Astrocyte (in vitro differentiated cells and primary cell): ENCODE data around the gene MMP14. TPM values are rescaled to one million over a fixed set of nuclear protein-coding genes. Genes with fewer than 3 reads are reported as not detected.
A peak's percentile ranks its signal among the peaks of the same experiment; 100 is the strongest.

Experiments
- DNase-seq: peaks from one replicate; pipeline ENCODE4 v3.0.0-alpha.2; 2010; ENCODE audit warnings: low read depth
- FAIRE-seq: peaks from 2 replicates; lab custom pipeline; 2011; peaks lifted over from hg19 to GRCh38; lab: Jason Lieb, UNC
- H2AFZ ChIP-seq: 2 replicates; pipeline ENCODE4 v1.6.0; 2012; ENCODE audit warnings: low read depth, low read length, inconsistent platforms
- H3K27ac ChIP-seq: 2 replicates; pipeline ENCODE4 v1.5.1; 2011; ENCODE audit warnings: low read depth, low read length, inconsistent platforms
- H3K27me3 ChIP-seq: 2 replicates; pipeline ENCODE4 v1.6.0; 2011; ENCODE audit warnings: low read length, inconsistent platforms; ENCODE audit not compliant: insufficient read depth
- H3K36me3 ChIP-seq: 2 replicates; pipeline ENCODE4 v1.5.1; 2011; ENCODE audit warnings: low read length, inconsistent platforms; ENCODE audit not compliant: insufficient read depth
- H3K4me1 ChIP-seq: 2 replicates; pipeline ENCODE4 v1.5.1; 2011; ENCODE audit warnings: low read length, inconsistent platforms; ENCODE audit not compliant: insufficient read depth
- H3K4me2 ChIP-seq: 2 replicates; pipeline ENCODE4 v1.6.0; 2012; ENCODE audit warnings: low read length, inconsistent platforms
- H3K4me3 ChIP-seq: 2 replicates; pipeline ENCODE4 v1.5.1; 2011; ENCODE audit warnings: low read depth, mild to moderate bottlenecking, low read length, inconsistent platforms; ENCODE audit not compliant: insufficient read depth
- H3K79me2 ChIP-seq: 2 replicates; pipeline ENCODE4 v1.6.0; 2012; ENCODE audit warnings: mild to moderate bottlenecking, low read length, inconsistent platforms; ENCODE audit not compliant: insufficient read depth
- H3K9ac ChIP-seq: 2 replicates; pipeline ENCODE4 v1.6.0; 2012; ENCODE audit warnings: mild to moderate bottlenecking, low read length, inconsistent platforms
- H3K9me3 ChIP-seq: 2 replicates; pipeline ENCODE4 v1.5.1; 2012; ENCODE audit warnings: low read depth, mild to moderate bottlenecking, low read length, inconsistent platforms; ENCODE audit not compliant: insufficient read depth
- H4K20me1 ChIP-seq: 2 replicates; pipeline ENCODE4 v1.6.0; 2012; ENCODE audit warnings: low read length, inconsistent platforms; ENCODE audit not compliant: insufficient read depth
- H3K27ac Mint-ChIP-seq: one replicate; pipeline ENCODE4 v1.8.0; 2021; ENCODE audit warnings: mild to moderate bottlenecking, mixed read lengths; ENCODE audit not compliant: unreplicated experiment
- H3K27me3 Mint-ChIP-seq: one replicate; pipeline ENCODE4 v1.8.0; 2021; ENCODE audit warnings: low read depth, mixed read lengths; ENCODE audit not compliant: unreplicated experiment
- H3K36me3 Mint-ChIP-seq: one replicate; pipeline ENCODE4 v1.8.0; 2021; ENCODE audit warnings: low read depth, mixed read lengths; ENCODE audit not compliant: unreplicated experiment
- H3K4me1 Mint-ChIP-seq: one replicate; pipeline ENCODE4 v1.8.0; 2021; ENCODE audit warnings: low read depth, mixed read lengths; ENCODE audit not compliant: unreplicated experiment
- H3K4me3 Mint-ChIP-seq: one replicate; pipeline ENCODE4 v1.8.0; 2021; ENCODE audit warnings: mild to moderate bottlenecking, moderate library complexity, mixed read lengths; ENCODE audit not compliant: unreplicated experiment
- H3K9me3 Mint-ChIP-seq: one replicate; pipeline ENCODE4 v1.8.0; 2021; ENCODE audit warnings: mild to moderate bottlenecking, mixed read lengths; ENCODE audit not compliant: unreplicated experiment
- CTCF ChIP-seq: IDR thresholded peaks from 2 replicates; pipeline ENCODE4 v1.5.1; 2011; ENCODE audit warnings: low read depth, mild to moderate bottlenecking, inconsistent platforms, low read length, moderate library complexity; ENCODE audit not compliant: insufficient read depth
- EZH2 ChIP-seq: IDR thresholded peaks from 2 replicates; pipeline ENCODE4 v1.6.1; 2012; ENCODE audit warnings: mild to moderate bottlenecking, low read length, inconsistent platforms; ENCODE audit not compliant: insufficient read depth
- total RNA-seq: library from RNA; stranded (reverse); gene quantifications from 2 replicates; pipeline ENCODE4 v1.2.1, GENCODE V29; 2021

MMP14 gene
- total RNA-seq, 1 donor from 2014 or later = 911 TPM

- H3K36me3 ChIP-seq = peaks cover 53% of the 10 kb centered on the region
- peak overlapping the region; percentile 41 for H3K27ac Mint-ChIP-seq
- H3K4me1 ChIP-seq = peaks cover 44% of the 10 kb centered on the region
- no peaks in the 10 kb centered on the region for H3K27me3 Mint-ChIP-seq
- H3K79me2 ChIP-seq = peaks cover 60% of the 10 kb centered on the region
- H3K36me3 Mint-ChIP-seq = peaks cover 19% of the 10 kb centered on the region
- H3K9me3 Mint-ChIP-seq = peaks cover 4% of the 10 kb centered on the region
- H2AFZ ChIP-seq = no peak overlapping the region
- no peaks in the 10 kb centered on the region for H3K27me3 ChIP-seq
- H3K27ac ChIP-seq = no peak overlapping the region
- no peak overlapping the region for H3K4me3 ChIP-seq
- no peak overlapping the region for H3K4me2 ChIP-seq
- H3K4me3 Mint-ChIP-seq = no peak overlapping the region
- FAIRE-seq = no peak
- H3K9me3 ChIP-seq = no peaks in the 10 kb centered on the region
- peaks cover 23% of the 10 kb centered on the region for H3K4me1 Mint-ChIP-seq
- TF ChIP-seq CTCF = no peak
- TF ChIP-seq EZH2 = no peak
- no peak for DNase-seq
- H3K9ac ChIP-seq = peak overlapping the region; percentile 36
- peaks cover 57% of the 10 kb centered on the region for H4K20me1 ChIP-seq
Measured at GRCh38 chr14:22845103-22845394, 8.7 kb downstream of the MMP14 start.

- no peaks in the 10 kb centered on the region for H3K27me3 ChIP-seq
- H3K27ac ChIP-seq = peak overlapping the region; percentile 74
- H3K27me3 Mint-ChIP-seq = no peaks in the 10 kb centered on the region
- no peak overlapping the region for H3K4me3 ChIP-seq
- peaks cover 52% of the 10 kb centered on the region for H4K20me1 ChIP-seq
- H3K27ac Mint-ChIP-seq = peak overlapping the region; percentile 12
- TF ChIP-seq CTCF (no peak), EZH2 (no peak)
- peaks cover 4% of the 10 kb centered on the region for H3K9me3 Mint-ChIP-seq
- DNase-seq = no peak
- no peak overlapping the region for H3K4me3 Mint-ChIP-seq
- no peak overlapping the region for H2AFZ ChIP-seq
- peaks cover 22% of the 10 kb centered on the region for H3K4me1 Mint-ChIP-seq
- H3K4me1 ChIP-seq = peaks cover 53% of the 10 kb centered on the region
- no peaks in the 10 kb centered on the region for H3K9me3 ChIP-seq
- peaks cover 50% of the 10 kb centered on the region for H3K36me3 ChIP-seq
- peaks cover 50% of the 10 kb centered on the region for H3K79me2 ChIP-seq
- peak overlapping the region; percentile 74 for H3K9ac ChIP-seq
- peaks cover 19% of the 10 kb centered on the region for H3K36me3 Mint-ChIP-seq
- FAIRE-seq = no peak
- peak overlapping the region; percentile 33 for H3K4me2 ChIP-seq
Measured at GRCh38 chr14:22845821-22846625, 9.6 kb downstream of the MMP14 start.

DNA sequence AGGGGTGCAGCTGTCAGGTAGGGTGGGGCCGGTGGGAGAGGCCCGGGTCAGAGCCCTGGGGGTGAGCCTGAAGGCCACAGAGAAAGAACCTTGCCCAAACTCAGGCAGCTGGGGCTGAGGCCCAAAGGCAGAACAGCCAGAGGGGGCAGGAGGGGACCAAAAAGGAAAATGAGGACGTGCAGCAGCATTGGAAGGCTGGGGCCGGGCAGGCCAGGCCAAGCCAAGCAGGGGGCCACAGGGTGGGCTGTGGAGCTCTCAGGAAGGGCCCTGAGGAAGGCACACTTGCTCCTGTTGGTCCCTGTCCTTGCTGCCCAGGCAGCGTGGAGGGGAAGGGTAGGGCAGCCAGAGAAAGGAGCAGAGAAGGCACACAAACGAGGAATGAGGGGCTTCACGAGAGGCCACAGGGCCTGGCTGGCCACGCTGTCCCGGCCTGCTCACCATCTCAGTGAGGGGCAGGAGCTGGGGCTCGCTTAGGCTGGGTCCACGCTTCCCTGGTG lies 10.5 kb downstream of the MMP14 start:
- H3K36me3 Mint-ChIP-seq = peaks cover 14% of the 10 kb centered on the region
- Histone ChIP-seq H3K9ac (peak overlapping the region; percentile 74), H3K9me3 (no peaks in the 10 kb centered on the region), H3K4me2 (peak overlapping the region; percentile 33), H3K79me2 (peaks cover 42% of the 10 kb centered on the region), H3K4me3 (no peak overlapping the region), H3K4me1 (peaks cover 61% of the 10 kb centered on the region), H4K20me1 (peaks cover 44% of the 10 kb centered on the region), H3K27me3 (no peaks in the 10 kb centered on the region), H3K27ac (peak overlapping the region; percentile 74), H2AFZ (no peak overlapping the region), H3K36me3 (peaks cover 41% of the 10 kb centered on the region)
- H3K27ac Mint-ChIP-seq = no peak overlapping the region
- TF ChIP-seq EZH2 (no peak), CTCF (no peak)
- DNase-seq = no peak
- no peak overlapping the region for H3K4me3 Mint-ChIP-seq
- peaks cover 26% of the 10 kb centered on the region for H3K4me1 Mint-ChIP-seq
- no peaks in the 10 kb centered on the region for H3K27me3 Mint-ChIP-seq
- no peak for FAIRE-seq
- peaks cover 4% of the 10 kb centered on the region for H3K9me3 Mint-ChIP-seq
